HG03025 (cell line): Measurements from ENCODE around the gene ST6GALNAC4.

Experiments
- ATAC-seq: cut with Tn5 transposase; IDR thresholded peaks from one replicate; pipeline ENCODE4 v1.9.1; 2021; ENCODE audit warnings: mild to moderate bottlenecking, moderate library complexity; ENCODE audit not compliant: unreplicated experiment, low FRiP score

The ST6GALNAC4 gene

GRCh38 chr9:127916720-127917581, at the start of gene ST6GALNAC4:
TSS of gene ST6GALNAC4 (minus strand) at chr9:127917041. CDS start at chr9:127916419, 622 bp downstream.
- ATAC-seq, result peak; percentile 45

- no peak for ATAC-seq
Measured at GRCh38 chr9:127965953-127966352, 49.1 kb upstream of the ST6GALNAC4 start.

GRCh38 chr9:127963359-127964064, 46.7 kb upstream of the ST6GALNAC4 start:
- ATAC-seq, result no peak

GRCh38 chr9:127963041-127963358, 46.2 kb upstream of the ST6GALNAC4 start:
- ATAC-seq, result no peak

- no peak for ATAC-seq
Measured at GRCh38 chr9:127962278-127962677, 45.4 kb upstream of the ST6GALNAC4 start.

- ATAC-seq, result no peak
Measured at GRCh38 chr9:127961613-127962155, 44.8 kb upstream of the ST6GALNAC4 start.

GRCh38 chr9:127961155-127961490, 44.3 kb upstream of the ST6GALNAC4 start:
- no peak for ATAC-seq

GRCh38 chr9:127960410-127961154, 43.7 kb upstream of the ST6GALNAC4 start:
- no peak for ATAC-seq

GRCh38 chr9:127959841-127960409, 43.1 kb upstream of the ST6GALNAC4 start:
- ATAC-seq, result no peak

- no peak for ATAC-seq
Measured at GRCh38 chr9:127959398-127959797, 42.6 kb upstream of the ST6GALNAC4 start.

- no peak for ATAC-seq
Measured at GRCh38 chr9:127958728-127959127, 41.9 kb upstream of the ST6GALNAC4 start.

- ATAC-seq, result no peak
Measured at GRCh38 chr9:127955294-127956015, 38.6 kb upstream of the ST6GALNAC4 start.

- ATAC-seq, result no peak
Measured at GRCh38 chr9:127954831-127955293, 38.0 kb upstream of the ST6GALNAC4 start.

- no peak for ATAC-seq
Measured at GRCh38 chr9:127953768-127954505, 37.1 kb upstream of the ST6GALNAC4 start.

GRCh38 chr9:127953154-127953553, 36.3 kb upstream of the ST6GALNAC4 start:
- ATAC-seq, result no peak

- ATAC-seq, result no peak
Measured at GRCh38 chr9:127950513-127951289, 33.9 kb upstream of the ST6GALNAC4 start.

- no peak for ATAC-seq
Measured at GRCh38 chr9:127949827-127950512, 33.1 kb upstream of the ST6GALNAC4 start.
